Esophagus muscularis mucosa (tissue), 4 donors: Measurements from ENCODE around the gene VAPB. TPM values are rescaled to one million over a fixed set of nuclear protein-coding genes. Genes with fewer than 3 reads are reported as not detected.

Experiments
- DNase-seq: peaks from one replicate; pipeline ENCODE4 v3.0.0-alpha.2; 2017; ENCODE audit errors: extremely low spot score
- H3K27ac ChIP-seq, 4 donors: fragments of 200-600 bp; sonication (generic); replicated peaks in 1 of 4; 1 replicate in 3 of 4; 2 replicates in 1 of 4; pipeline ENCODE4 v1.5.1; 2016 to 2019; ENCODE audit warnings: mild to moderate bottlenecking in 1 of 4
- H3K27me3 ChIP-seq, 4 donors: fragments of 200-600 bp; sonication (generic); one replicate each; pipeline versions ENCODE4 v1.5.1 to v1.6.0; 2016 to 2019
- H3K36me3 ChIP-seq, 4 donors: fragments of 200-600 bp; sonication (generic); one replicate each; pipeline ENCODE4 v1.5.1; 2016 to 2019
- H3K4me1 ChIP-seq, 4 donors: fragments of 200-600 bp; sonication (generic); one replicate each; pipeline ENCODE4 v1.5.1; 2016 to 2019
- H3K4me3 ChIP-seq, 4 donors: fragments of 200-600 bp; sonication (generic); 1 replicate in 2 of 4; 2 replicates in 2 of 4; pipeline ENCODE4 v1.5.1; 2016 to 2019; ENCODE audit warnings: mild to moderate bottlenecking in 4 of 4, moderate library complexity in 1 of 4
- H3K9me3 ChIP-seq, 4 donors: fragments of 200-600 bp; sonication (generic); 1 replicate in 3 of 4; 2 replicates in 1 of 4; pipeline ENCODE4 v1.5.1; 2016 to 2019
- CTCF ChIP-seq, 3 experiments: fragments of 200-600 bp in 2 of 3; fragments of 450-650 bp in 1 of 3; sonication (generic) in 2 of 3; IDR thresholded peaks; one replicate each; pipeline ENCODE4 v1.5.1; 2017 to 2019; ENCODE audit warnings: antibody characterized with exemption in 3 of 3, mild to moderate bottlenecking in 2 of 3, moderate library complexity in 1 of 3
- EP300 ChIP-seq: sonication (generic); formaldehyde crosslinking; IDR thresholded peaks from one replicate; pipeline ENCODE4 v1.6.1; 2017; ENCODE audit warnings: antibody characterized with exemption
- POLR2A ChIP-seq: fragments of 450-650 bp; IDR thresholded peaks from one replicate; pipeline ENCODE4 v1.6.1; 2017; ENCODE audit warnings: antibody characterized with exemption, moderate library complexity, mild to moderate bottlenecking, low read depth
- POLR2AphosphoS5 ChIP-seq, 2 donors: sonication (generic); formaldehyde crosslinking; IDR thresholded peaks; one replicate each; pipeline ENCODE4 v1.6.1; 2017; ENCODE audit warnings: antibody characterized with exemption in 2 of 2
- WGBS: methylation state at CpG from one replicate; pipeline ENCODE4 v1.1.5; 2018; 5-methylcytosine and 5-hydroxymethylcytosine counted together
- intact Hi-C: fragments of 100-400 bp; cut with DNase I; formaldehyde crosslinking; loops from one replicate; pipeline ENCODE4 v1.15.1; 2023
- total RNA-seq, 4 donors: library from RNA; depleted of rRNA; stranded (reverse); fragments of >200 nt; gene quantifications; one replicate each; pipeline versions ENCODE4 v1.1.0 to v1.2.1, GENCODE V29; 2016

Gene VAPB
- total RNA-seq, 4 donors from 2014 or later: 24.9 to 39.0 (median 28.3) TPM

GRCh38 chr20:58461104-58461503 lies 72.1 kb downstream of the VAPB start:
- H3K4me3 ChIP-seq: no peak overlapping the region
- H3K27ac ChIP-seq: no peak overlapping the region
- intact Hi-C loops: no loop called here
- no peaks in the 10 kb centered on the region for H3K9me3 ChIP-seq
- DNase-seq: no peak
- no peaks in the 10 kb centered on the region for H3K4me1 ChIP-seq
- H3K36me3 ChIP-seq: peaks cover 0 to 7% (median 0%) of the 10 kb centered on the region in 4 donors
- TF ChIP-seq POLR2A (no peak), CTCF (IDR thresholded peaks at IDR 0.05) (no peak), EP300 (no peak), POLR2AphosphoS5 (IDR thresholded peaks at IDR 0.05) (no peak)
- no CpG with 5 or more reads among the region's 25 CpGs for WGBS
- no peaks in the 10 kb centered on the region for H3K27me3 ChIP-seq

DNA sequence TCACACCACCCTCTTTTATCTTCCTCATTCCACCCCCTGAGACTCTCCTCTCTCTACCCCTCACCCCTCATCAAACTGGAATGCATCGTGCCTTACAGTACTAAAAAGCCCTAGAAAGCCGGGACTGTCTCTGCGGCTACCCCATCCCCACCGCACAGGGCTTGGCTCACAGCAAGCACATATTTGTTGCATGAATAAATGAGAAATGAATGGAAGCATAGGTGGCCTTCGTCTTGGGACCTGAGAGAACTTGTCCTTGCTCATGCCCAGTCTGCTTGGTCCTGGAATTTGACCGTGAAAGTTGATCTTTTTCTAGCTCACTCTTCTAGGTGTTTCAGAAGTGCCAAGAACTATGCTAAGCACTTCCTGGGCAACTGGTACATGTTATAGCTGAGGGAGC lies 72.9 kb downstream of the VAPB start:
- intact Hi-C loops: no loop called here

GRCh38 chr20:58463256-58463655 lies 74.2 kb downstream of the VAPB start:
- no peak for DNase-seq
- no peak overlapping the region for H3K4me3 ChIP-seq
- H3K36me3 ChIP-seq: no peaks in the 10 kb centered on the region
- 75% methylated on average over 10 of the region's 10 CpGs for WGBS
- no peak overlapping the region for H3K27ac ChIP-seq
- H3K9me3 ChIP-seq: no peaks in the 10 kb centered on the region
- TF ChIP-seq EP300 (no peak), CTCF (IDR thresholded peaks at IDR 0.05) (no peak), POLR2AphosphoS5 (IDR thresholded peaks at IDR 0.05) (no peak)
- intact Hi-C loops: no loop called here
- no peaks in the 10 kb centered on the region for H3K27me3 ChIP-seq
- peaks cover 0 to 7% (median 0%) of the 10 kb centered on the region in 4 donors for H3K4me1 ChIP-seq

More for the DNA sequence above, 72.9 kb downstream of the VAPB start:
- H3K27ac ChIP-seq: no peak overlapping the region
- DNase-seq: no peak
- no peaks in the 10 kb centered on the region for H3K9me3 ChIP-seq
- peaks cover 0 to 7% (median 0%) of the 10 kb centered on the region in 4 donors for H3K36me3 ChIP-seq
- 95% methylated on average over 6 of the region's 6 CpGs for WGBS
- H3K27me3 ChIP-seq: no peaks in the 10 kb centered on the region
- no peak overlapping the region for H3K4me3 ChIP-seq
- TF ChIP-seq CTCF (IDR thresholded peaks at IDR 0.05) (no peak), POLR2AphosphoS5 (IDR thresholded peaks at IDR 0.05) (no peak)
- H3K4me1 ChIP-seq: no peaks in the 10 kb centered on the region

DNA sequence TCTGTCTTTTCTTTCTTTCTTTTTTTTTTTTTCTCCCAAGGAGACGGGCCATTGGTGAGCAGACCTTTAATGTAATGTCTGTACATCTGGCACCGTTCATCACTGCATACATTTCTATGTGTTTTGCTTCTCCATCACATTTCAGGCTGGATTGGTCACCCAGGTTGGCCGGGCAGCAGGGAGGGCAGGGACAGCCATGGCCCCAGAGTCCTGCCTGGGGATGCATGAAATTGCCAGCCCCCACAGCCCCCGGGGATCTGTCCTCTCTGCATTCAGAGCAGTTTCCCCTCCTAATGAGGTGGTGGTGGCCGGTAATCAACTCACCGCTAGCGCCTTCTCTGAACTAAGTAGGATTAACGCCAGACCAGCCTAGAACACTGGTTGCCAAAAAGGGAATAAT lies 75.8 kb downstream of the VAPB start:
- intact Hi-C loops: no loop called here
- WGBS: 66% methylated on average over 8 of the region's 8 CpGs
- H3K4me1 ChIP-seq: peaks cover 0 to 7% (median 0%) of the 10 kb centered on the region in 4 donors
- H3K27me3 ChIP-seq: no peaks in the 10 kb centered on the region
- H3K4me3 ChIP-seq: no peak overlapping the region
- H3K36me3 ChIP-seq: no peaks in the 10 kb centered on the region
- H3K9me3 ChIP-seq: no peaks in the 10 kb centered on the region
- TF ChIP-seq POLR2AphosphoS5 (IDR thresholded peaks at IDR 0.05) (no peak), EP300 (no peak), CTCF (IDR thresholded peaks at IDR 0.05) (no peak), POLR2A (no peak)
- no peak for DNase-seq
- H3K27ac ChIP-seq: no peak overlapping the region

DNA sequence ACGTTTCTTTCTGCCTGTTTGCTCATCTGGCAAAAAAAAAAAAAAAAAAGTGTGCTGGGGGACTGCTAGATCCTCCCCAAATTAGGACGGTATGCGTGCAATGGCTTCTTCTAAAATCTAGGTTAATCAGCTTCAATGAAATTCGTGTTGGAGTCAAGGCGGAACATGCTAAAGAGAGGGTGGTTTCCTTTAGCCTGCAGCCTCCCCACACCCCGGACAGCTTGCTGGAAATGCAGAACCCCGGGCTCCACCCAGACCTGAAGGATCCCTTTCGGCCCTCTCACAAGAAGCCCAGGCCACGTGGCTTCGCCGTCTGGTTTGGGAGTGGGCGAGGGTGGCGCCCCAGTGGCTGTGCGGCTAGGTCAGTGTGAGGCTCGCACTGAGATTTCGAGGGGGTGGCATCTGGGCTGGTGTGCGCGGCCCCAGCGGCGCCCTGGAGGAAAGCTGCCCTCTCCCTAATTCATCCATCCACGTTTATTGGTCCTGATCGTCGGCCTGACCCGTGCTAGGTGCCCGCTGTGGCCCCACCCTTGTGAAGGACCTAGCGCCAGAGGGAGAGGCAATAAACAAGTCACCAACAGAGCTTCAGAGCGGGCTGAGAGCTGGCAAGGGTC lies 77.2 kb downstream of the VAPB start:
- Histone ChIP-seq H3K4me3 (no peak overlapping the region), H3K36me3 (no peaks in the 10 kb centered on the region), H3K4me1 (peaks cover 0 to 12% (median 4%) of the 10 kb centered on the region in 4 donors), H3K9me3 (no peaks in the 10 kb centered on the region), H3K27me3 (no peaks in the 10 kb centered on the region), H3K27ac (no peak overlapping the region)
- intact Hi-C loops: no loop called here
- WGBS: 96% methylated on average over 19 of the region's 27 CpGs
- no peak for TF ChIP-seq EP300
- TF ChIP-seq POLR2AphosphoS5 (IDR thresholded peaks at IDR 0.05): no peak
- TF ChIP-seq POLR2A: no peak
- no peak for TF ChIP-seq CTCF (IDR thresholded peaks at IDR 0.05)
- no peak for DNase-seq
